OCI-LY7 (cell line): ENCODE data around the gene JAZF1. TPM values are rescaled to one million over a fixed set of nuclear protein-coding genes. Genes with fewer than 3 reads are reported as not detected.

ENCODE experiments used
- BruUV-seq: library from RNA; stranded (reverse); fragments of 400-500 nt; replicated peaks from 2 replicates; lab custom pipeline; 2021; lab: Mats Ljungman, UMichigan
- CTCF ChIA-PET: fragments of 300-600 bp; sonication (Branson Sonifier 250); formaldehyde crosslinking; loops from one replicate; lab custom pipeline; 2022; ENCODE audit warnings: antibody characterized with exemption; ENCODE audit not compliant: unreplicated experiment; lab: Charles Lee
- POLR2A ChIA-PET: fragments of 300-600 bp; sonication (Branson Sonifier 250); formaldehyde crosslinking; loops from one replicate; lab custom pipeline; 2022; ENCODE audit warnings: antibody characterized with exemption; lab: Charles Lee
- DNase-seq: peaks from one replicate; pipeline ENCODE4 v3.0.0-alpha.2; 2015; ENCODE audit warnings: low spot score
- H2AFZ ChIP-seq: fragments of 200-600 bp; sonication (generic), shearing (Covaris generic); 2 replicates; pipeline ENCODE4 v1.6.1; 2014; ENCODE audit warnings: mild to moderate bottlenecking, antibody characterized with exemption, low read length, moderate library complexity
- H3K27ac ChIP-seq: fragments of 200-600 bp; sonication (generic); 2 replicates; pipeline ENCODE4 v1.5.1; 2014; ENCODE audit warnings: mixed run types, low read depth, mild to moderate bottlenecking, moderate library complexity, low read length, inconsistent platforms; ENCODE audit not compliant: poor library complexity, severe bottlenecking
- H3K36me3 ChIP-seq: fragments of 200-600 bp; sonication (generic); 2 replicates; pipeline ENCODE4 v1.6.1; 2014; ENCODE audit warnings: mild to moderate bottlenecking, antibody characterized with exemption, low read length, moderate library complexity, mixed read lengths; ENCODE audit not compliant: insufficient read depth
- H3K4me1 ChIP-seq: fragments of 200-600 bp; sonication (generic); 2 replicates; pipeline ENCODE4 v1.5.1; 2014; ENCODE audit warnings: mild to moderate bottlenecking, low read length; ENCODE audit not compliant: insufficient read depth, poor library complexity, severe bottlenecking
- H3K4me2 ChIP-seq: fragments of 200-600 bp; sonication (generic); 2 replicates; pipeline ENCODE4 v1.6.1; 2014; ENCODE audit warnings: mild to moderate bottlenecking, low read length
- H3K4me3 ChIP-seq: fragments of 200-600 bp; sonication (generic); 2 replicates; pipeline ENCODE4 v1.5.1; 2014; ENCODE audit warnings: mild to moderate bottlenecking, low read depth, low read length; ENCODE audit not compliant: poor library complexity, severe bottlenecking
- H3K79me2 ChIP-seq: fragments of 200-600 bp; sonication (generic); 2 replicates; pipeline ENCODE4 v1.6.1; 2016; ENCODE audit warnings: low read depth, mild to moderate bottlenecking, low read length, moderate library complexity, mixed read lengths; ENCODE audit not compliant: insufficient read depth
- H3K9me2 ChIP-seq: fragments of 200-600 bp; sonication (generic); 2 replicates; pipeline ENCODE4 v1.6.1; 2016; ENCODE audit warnings: mild to moderate bottlenecking, low read length, mixed read lengths; ENCODE audit not compliant: insufficient read depth
- H3K9me3 ChIP-seq: fragments of 200-600 bp; sonication (generic); 2 replicates; pipeline ENCODE4 v1.6.1; 2014; ENCODE audit warnings: mild to moderate bottlenecking, mixed run types, low read length, mixed read lengths
- H4K20me1 ChIP-seq: fragments of 200-600 bp; sonication (generic); 2 replicates; pipeline ENCODE4 v1.6.1; 2014; ENCODE audit warnings: mild to moderate bottlenecking, antibody characterized with exemption, low read length, moderate library complexity, mixed read lengths; ENCODE audit not compliant: insufficient read depth
- CTCF ChIP-seq: fragments of 200-600 bp; sonication (generic); conservative IDR thresholded peaks from 2 replicates; pipeline ENCODE4 v1.5.1; 2014; ENCODE audit warnings: mild to moderate bottlenecking, antibody characterized with exemption, low read length, moderate library complexity, mixed read lengths
- EZH2phosphoT487 ChIP-seq: fragments of 200-600 bp; sonication (generic); IDR thresholded peaks from 2 replicates; pipeline ENCODE4 v1.6.1; 2018; ENCODE audit warnings: low read depth, borderline replicate concordance, mild to moderate bottlenecking, mixed run types, antibody characterized with exemption, low read length, moderate library complexity, mixed read lengths
- intact Hi-C: fragments of 100-400 bp; cut with micrococcal nuclease; formaldehyde crosslinking; loops from one replicate; pipeline ENCODE4 v1.10.0; 2022; ENCODE audit not compliant: unreplicated experiment
- total RNA-seq, 2 experiments: library from RNA; depleted of rRNA in 1 of 2; stranded (reverse); fragments of >200 nt in 1 of 2; shearing (Covaris generic) in 1 of 2; gene quantifications; 2 replicates each; pipeline ENCODE4 v1.2.3, GENCODE V29; 2014 to 2022

Gene JAZF1
- total RNA-seq, 2 experiments from 2014 or later: 6.3 to 25.0 TPM

DNA sequence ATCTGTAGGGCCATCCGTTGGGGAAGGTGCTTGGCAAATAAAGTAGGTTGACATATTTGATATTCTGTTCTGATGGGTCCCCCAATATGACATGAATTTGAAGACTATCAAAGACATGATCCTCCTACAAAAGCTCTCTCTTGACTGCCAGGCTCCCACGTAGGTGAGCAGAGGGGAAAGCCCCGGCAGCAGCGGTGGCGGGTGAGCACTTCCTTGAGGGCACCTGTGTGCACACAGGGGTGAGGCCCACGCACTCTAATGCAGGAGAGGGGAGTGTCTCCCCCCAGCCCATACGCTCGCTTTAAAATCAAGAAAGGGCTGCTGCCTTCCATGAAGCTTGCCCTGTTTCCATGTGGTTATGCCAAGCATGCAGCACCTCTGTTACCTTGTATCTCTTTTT, 340.3 kb downstream of the JAZF1 start:
- no TSS peak for BruUV-seq
- Histone ChIP-seq H3K27ac (no peak overlapping the region), H2AFZ (no peak overlapping the region), H3K4me3 (no peak overlapping the region), H3K36me3 (peaks cover 21% of the 10 kb centered on the region; the same call in 1 of the 2 replicates), H3K4me2 (no peak overlapping the region), H3K79me2 (no peaks in the 10 kb centered on the region), H3K4me1 (no peaks in the 10 kb centered on the region), H3K9me2 (no peaks in the 10 kb centered on the region), H3K9me3 (no peaks in the 10 kb centered on the region), H4K20me1 (no peaks in the 10 kb centered on the region)
- TF ChIP-seq CTCF: no peak
- no peak for TF ChIP-seq EZH2phosphoT487
- no peak for DNase-seq
- intact Hi-C loops: no loop called here
- POLR2A ChIA-PET: no interaction called here
- CTCF ChIA-PET: no interaction called here

- H3K9me3 ChIP-seq: no peaks in the 10 kb centered on the region
- no peaks in the 10 kb centered on the region for H3K4me1 ChIP-seq
- CTCF ChIA-PET: no interaction called here
- H3K4me2 ChIP-seq: no peak overlapping the region
- peaks cover 24% of the 10 kb centered on the region; the same call in 1 of the 2 replicates for H3K36me3 ChIP-seq
- H3K79me2 ChIP-seq: no peaks in the 10 kb centered on the region
- H2AFZ ChIP-seq: no peak overlapping the region
- no peak overlapping the region for H3K4me3 ChIP-seq
- H3K27ac ChIP-seq: no peak overlapping the region
- POLR2A ChIA-PET: no interaction called here
- no TSS peak for BruUV-seq
- TF ChIP-seq CTCF (no peak), EZH2phosphoT487 (no peak)
- H3K9me2 ChIP-seq: no peaks in the 10 kb centered on the region
- H4K20me1 ChIP-seq: no peaks in the 10 kb centered on the region
- intact Hi-C loops: no loop called here
- no peak for DNase-seq
These were observed 341.5 kb downstream of the JAZF1 start for GRCh38 chr7:27839099-27839498.

DNA sequence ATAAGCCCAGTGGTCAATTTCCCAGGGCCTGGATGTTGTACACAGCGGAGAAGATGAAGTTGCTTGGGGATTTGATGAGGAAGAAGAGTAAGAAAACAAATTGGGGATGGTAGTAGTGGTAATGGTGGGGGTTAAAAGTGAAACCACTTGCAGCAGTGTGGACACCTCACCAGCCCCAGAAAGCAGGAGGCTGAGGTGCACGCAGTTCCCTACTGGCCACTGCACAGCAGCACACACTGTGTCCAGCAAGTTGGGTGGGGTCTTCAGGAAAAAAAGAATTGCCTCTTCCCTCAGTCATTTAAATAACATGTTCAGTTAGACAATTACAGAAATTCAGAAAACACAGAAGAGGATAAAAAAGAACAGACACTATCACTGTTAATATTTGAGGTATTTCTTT, 344.1 kb downstream of the JAZF1 start:
- Histone ChIP-seq H2AFZ (no peak overlapping the region), H3K36me3 (peaks cover 31% of the 10 kb centered on the region; the same call in 1 of the 2 replicates), H3K4me1 (no peaks in the 10 kb centered on the region), H3K4me3 (no peak overlapping the region), H3K79me2 (no peaks in the 10 kb centered on the region), H4K20me1 (no peaks in the 10 kb centered on the region), H3K27ac (no peak overlapping the region), H3K9me3 (no peaks in the 10 kb centered on the region), H3K4me2 (no peak overlapping the region), H3K9me2 (no peaks in the 10 kb centered on the region)
- DNase-seq: no peak
- ChIA-PET POLR2A (no interaction called here), CTCF (no interaction called here)
- intact Hi-C loops: no loop called here
- no TSS peak for BruUV-seq
- TF ChIP-seq EZH2phosphoT487 (no peak), CTCF (no peak)
